H1 (cell line): Measurements from ENCODE around the gene LIPG. TPM values are rescaled to one million over a fixed set of nuclear protein-coding genes. Genes with fewer than 3 reads are reported as not detected.

Experiments
- CTCF ChIA-PET: fragments of 300-600 bp; sonication (Branson Sonifier 250); formaldehyde crosslinking; loops from one replicate; lab custom pipeline; 2021; ENCODE audit not compliant: partially characterized antibody; lab: Charles Lee
- POLR2A ChIA-PET: fragments of 300-600 bp; sonication (Branson Sonifier 250); formaldehyde crosslinking; loops from one replicate; lab custom pipeline; 2021; ENCODE audit warnings: inconsistent platforms; ENCODE audit not compliant: partially characterized antibody; lab: Charles Lee
- DNase-seq, 2 experiments: peaks; one replicate each; pipeline versions ENCODE4 v3.0.0 to v3.0.0-alpha.2; 2010 to 2022; ENCODE audit warnings: low spot score in 2 of 2, low read depth in 1 of 2, mixed read lengths in 1 of 2
- FAIRE-seq: peaks from 2 replicates; lab custom pipeline; 2011; peaks lifted over from hg19 to GRCh38; lab: Jason Lieb, UNC
- H2AFZ ChIP-seq: 2 replicates; pipeline ENCODE4 v1.8.1; 2012; ENCODE audit warnings: low read length, inconsistent platforms
- H2AK5ac ChIP-seq: 2 replicates; pipeline ENCODE4 v1.6.1; 2013; ENCODE audit warnings: low read depth, low read length
- H2BK120ac ChIP-seq: replicated peaks from 2 replicates; pipeline ENCODE3; 2013; ENCODE audit warnings: low read depth, low read length, inconsistent platforms
- H2BK12ac ChIP-seq: 2 replicates; pipeline ENCODE4 v1.6.1; 2013; ENCODE audit warnings: low read depth, low read length
- H2BK15ac ChIP-seq: 2 replicates; pipeline ENCODE4 v1.6.1; 2013; ENCODE audit warnings: low read length
- H2BK20ac ChIP-seq: 2 replicates; pipeline ENCODE4 v1.6.1; 2013; ENCODE audit warnings: low read length
- H2BK5ac ChIP-seq: 2 replicates; pipeline ENCODE4 v1.6.1; 2013; ENCODE audit warnings: low read depth, low read length
- H3K14ac ChIP-seq: 2 replicates; pipeline ENCODE4 v1.6.1; 2013; ENCODE audit warnings: inconsistent platforms; ENCODE audit not compliant: insufficient read length
- H3K18ac ChIP-seq: 2 replicates; pipeline ENCODE4 v1.6.1; 2013; ENCODE audit warnings: low read length; ENCODE audit errors: extremely low read depth
- H3K23ac ChIP-seq: 2 replicates; pipeline ENCODE4 v1.6.1; 2013; ENCODE audit warnings: inconsistent platforms; ENCODE audit not compliant: insufficient read length
- H3K23me2 ChIP-seq: 2 replicates; pipeline ENCODE4 v1.6.1; 2013; ENCODE audit warnings: low read depth, low read length
- H3K27ac ChIP-seq: 2 replicates; pipeline ENCODE4 v1.6.1; 2011; ENCODE audit warnings: low read depth, low read length, inconsistent platforms
- H3K27me3 ChIP-seq, 4 experiments: replicated peaks in 1 of 4; 1 replicate in 1 of 4; 2 replicates in 3 of 4; pipeline versions ENCODE4 v1.6.1 to v1.8.1; 2011 to 2013; ENCODE audit warnings: low read length in 3 of 4, mild to moderate bottlenecking in 3 of 4, inconsistent platforms in 2 of 4, mixed read lengths in 2 of 4, moderate library complexity in 1 of 4; ENCODE audit not compliant: control insufficient read depth in 3 of 4, insufficient read depth in 3 of 4; ENCODE audit errors: extremely low read depth in 1 of 4
- H3K36me3 ChIP-seq, 4 experiments: 2 replicates each; pipeline versions ENCODE4 v1.6.1 to v1.8.1; 2011 to 2013; ENCODE audit warnings: mild to moderate bottlenecking in 4 of 4, low read length in 3 of 4, moderate library complexity in 2 of 4, control low read depth in 1 of 4, inconsistent platforms in 1 of 4; ENCODE audit not compliant: insufficient read depth in 4 of 4, control insufficient read depth in 2 of 4
- H3K4ac ChIP-seq: replicated peaks from 2 replicates; pipeline ENCODE3; 2013; ENCODE audit warnings: low read length, low read depth, mixed read lengths, inconsistent platforms; ENCODE audit not compliant: insufficient read length
- H3K4me1 ChIP-seq, 4 experiments: replicated peaks in 1 of 4; 1 replicate in 1 of 4; 2 replicates in 3 of 4; pipeline versions ENCODE4 v1.6.1 to v1.8.1; 2011 to 2013; ENCODE audit warnings: low read length in 3 of 4, inconsistent platforms in 2 of 4, mixed read lengths in 1 of 4; ENCODE audit not compliant: insufficient read depth in 4 of 4, control insufficient read depth in 3 of 4
- H3K4me2 ChIP-seq, 2 experiments: 2 replicates each; pipeline versions ENCODE4 v1.6.1 to v1.8.1; 2011 to 2013; ENCODE audit warnings: low read depth in 2 of 2, low read length in 2 of 2, control low read depth in 1 of 2, inconsistent platforms in 1 of 2, mild to moderate bottlenecking in 1 of 2; ENCODE audit not compliant: insufficient read depth in 1 of 2
- H3K4me3 ChIP-seq, 4 experiments: fragments of 200-600, 300-600 bp in 1 of 4; sonication (generic), shearing (Covaris generic), sonication (Bioruptor Twin) in 1 of 4; 2 replicates each; pipeline versions ENCODE4 v1.5.1 to v1.8.1; 2011 to 2016; ENCODE audit warnings: low read length in 4 of 4, low read depth in 3 of 4, control low read depth in 2 of 4, inconsistent platforms in 2 of 4, mild to moderate bottlenecking in 2 of 4, mixed read lengths in 1 of 4, moderate library complexity in 1 of 4; ENCODE audit not compliant: insufficient read depth in 2 of 4; ENCODE audit errors: extremely low read depth in 1 of 4
- H3K56ac ChIP-seq: replicated peaks from 2 replicates; pipeline ENCODE3; 2013; ENCODE audit warnings: low read depth, mild to moderate bottlenecking, mixed read lengths, low read length, inconsistent platforms; ENCODE audit not compliant: insufficient read length
- H3K79me1 ChIP-seq: 2 replicates; pipeline ENCODE4 v1.6.1; 2013; ENCODE audit warnings: low read depth, low read length, control low read depth
- H3K79me2 ChIP-seq, 2 experiments: 2 replicates each; pipeline versions ENCODE4 v1.6.1 to v1.8.1; 2012 to 2013; ENCODE audit warnings: low read length in 2 of 2, mild to moderate bottlenecking in 2 of 2, inconsistent platforms in 1 of 2; ENCODE audit not compliant: insufficient read depth in 2 of 2, control insufficient read depth in 1 of 2
- H3K9ac ChIP-seq, 4 experiments: replicated peaks in 1 of 4; 1 replicate in 1 of 4; 2 replicates in 3 of 4; pipeline versions ENCODE4 v1.6.1 to v1.8.1; 2011 to 2013; ENCODE audit warnings: low read depth in 3 of 4, low read length in 3 of 4, control low read depth in 2 of 4, mild to moderate bottlenecking in 2 of 4, moderate library complexity in 2 of 4, inconsistent platforms in 1 of 4; ENCODE audit errors: extremely low read depth in 1 of 4
- H3K9me3 ChIP-seq, 2 experiments: 2 replicates each; pipeline versions ENCODE4 v1.6.1 to v1.8.1; 2012 to 2013; ENCODE audit warnings: mild to moderate bottlenecking in 2 of 2, moderate library complexity in 2 of 2, control low read depth in 1 of 2, inconsistent platforms in 1 of 2, low read depth in 1 of 2, low read length in 1 of 2, mixed read lengths in 1 of 2; ENCODE audit not compliant: insufficient read depth in 2 of 2
- H4K20me1 ChIP-seq, 2 experiments: replicated peaks in 1 of 2; 2 replicates each; pipeline versions ENCODE3 to v1.8.1; 2011 to 2013; ENCODE audit warnings: inconsistent platforms in 2 of 2, low read length in 2 of 2, mild to moderate bottlenecking in 1 of 2; ENCODE audit not compliant: insufficient read depth in 2 of 2, control insufficient read depth in 1 of 2
- H4K5ac ChIP-seq: 2 replicates; pipeline ENCODE4 v1.6.1; 2013; ENCODE audit warnings: low read length, low read depth, mixed read lengths, inconsistent platforms; ENCODE audit not compliant: insufficient read length
- H4K8ac ChIP-seq: 2 replicates; pipeline ENCODE4 v1.8.0; 2013; ENCODE audit warnings: mild to moderate bottlenecking, moderate library complexity, low read length, inconsistent platforms; ENCODE audit not compliant: insufficient read depth; ENCODE audit errors: extremely low read depth
- H4K91ac ChIP-seq: replicated peaks from 2 replicates; pipeline ENCODE3; 2013; ENCODE audit warnings: low read length, mixed read lengths, inconsistent platforms; ENCODE audit not compliant: insufficient read length
- CHD2 ChIP-seq: IDR thresholded peaks from 2 replicates; pipeline ENCODE4 v1.6.1; 2012; ENCODE audit warnings: low read length, improper control_type of control experiment
- GABPA ChIP-seq: IDR thresholded peaks from 2 replicates; pipeline ENCODE4 v1.6.1; 2011; ENCODE audit warnings: mild to moderate bottlenecking, low read length, moderate library complexity, borderline replicate concordance; ENCODE audit not compliant: insufficient read depth
- SP4 ChIP-seq: IDR thresholded peaks from 2 replicates; pipeline ENCODE4 v1.6.1; 2012; ENCODE audit warnings: low read length, inconsistent platforms
- polyA plus RNA-seq, 7 experiments: library from polyadenylated mRNA; depleted of rRNA in 3 of 7; stranded (reverse) in 5 of 7; unstranded in 2 of 7; fragments of >200 nt in 5 of 7; fragments of 200-250 nt in 2 of 7; gene quantifications; 1 replicate in 5 of 7; 2 replicates in 1 of 7; 4 replicates in 1 of 7; pipeline versions ENCODE4 v1.2.1 to v1.2.3, GENCODE V29; 2011 to 2013; ENCODE audit warnings: missing spikeins in 2 of 7, mixed read lengths in 2 of 7
- total RNA-seq: library from RNA; stranded (reverse); fragmentation: NEBNext Ultra II Directional; extraction: Animal tissue kit (Norgen Biotek cat#: 25700); gene quantifications from 2 replicates; pipeline ENCODE4 v1.2.1, GENCODE V29; 2021

The LIPG gene
- total and polyA plus RNA-seq, 2 of the 8 experiments (the other 6 are each of a cell fraction or from before 2014, with no cell fraction given), result 9.2 to 9.8 TPM

DNA sequence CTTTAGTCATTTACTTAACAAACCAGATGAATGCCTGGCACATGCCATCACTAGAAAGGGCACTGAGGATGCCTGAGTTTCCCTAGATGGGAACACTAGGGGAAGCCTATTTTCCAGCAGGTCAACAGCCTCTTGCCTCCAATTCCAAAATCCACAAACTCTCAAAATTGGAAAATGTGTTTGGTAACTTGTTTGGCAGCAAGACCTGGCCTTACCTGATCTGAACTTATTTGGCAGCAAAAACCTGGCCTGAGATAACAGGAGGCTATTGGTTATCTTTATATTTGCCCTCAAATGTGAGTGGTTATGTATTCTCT, 2.6 kb downstream of the LIPG start:
- Histone ChIP-seq H3K4me3 (no peak overlapping the region), H4K8ac (no peak overlapping the region), H3K27me3 (peaks cover 0 to 27% (median 17%) of the 10 kb centered on the region in 4 experiments; a peak in 6 of 7 replicates), H3K79me1 (no peaks in the 10 kb centered on the region), H2AK5ac (no peak overlapping the region), H4K5ac (no peak overlapping the region), H3K23me2 (peaks cover 23% of the 10 kb centered on the region), H3K27ac (no peak overlapping the region), H3K79me2 (peaks cover 0 to 12% of the 10 kb centered on the region in 2 experiments; a peak in 2 of 4 replicates), H3K36me3 (peaks cover 2 to 18% (median 9%) of the 10 kb centered on the region in 4 experiments; a peak in 4 of 8 replicates), H3K9me3 (peaks cover 0 to 3% of the 10 kb centered on the region in 2 experiments; a peak in 1 of 4 replicates), H2AFZ (no peak overlapping the region), H3K18ac (no peak overlapping the region), H3K9ac (no peak overlapping the region), H3K23ac (no peak overlapping the region), H2BK5ac (no peak overlapping the region), H2BK120ac (no peak overlapping the region), H3K56ac (no peak overlapping the region), H4K20me1 (peaks cover 5 to 11% of the 10 kb centered on the region in 2 experiments)
- ChIA-PET CTCF (no interaction called here), POLR2A (no interaction called here)
- DNase-seq (no peak), FAIRE-seq (no peak)
- TF ChIP-seq GABPA, result no peak
- no peak for TF ChIP-seq SP4
- TF ChIP-seq CHD2, result no peak
- TF ChIP-seq, all 59 proteins: peak for 0
- no peak overlapping the region for H2BK20ac ChIP-seq
- H2BK15ac ChIP-seq, result no peak overlapping the region
- peaks cover 4 to 6% (median 4%) of the 10 kb centered on the region in 4 experiments for H3K4me1 ChIP-seq
- no peak overlapping the region for H3K4me2 ChIP-seq
- H2BK12ac ChIP-seq, result no peak overlapping the region
- no peak overlapping the region for H3K14ac ChIP-seq
- H3K4ac ChIP-seq, result no peak overlapping the region
- no peak overlapping the region for H4K91ac ChIP-seq
